AG09309 (cell line): Measurements from ENCODE around the gene MTCL1.

ENCODE experiments used
- DNase-seq: peaks from one replicate; pipeline ENCODE4 v3.0.0-alpha.2; 2010; ENCODE audit warnings: low read depth
- H3K4me3 ChIP-seq: 2 replicates; pipeline ENCODE4 v1.5.1; 2011; ENCODE audit warnings: mild to moderate bottlenecking, low read depth, low read length, moderate library complexity; ENCODE audit not compliant: control insufficient read depth
- TF ChIP-seq, protein P1 (sequence below): IDR thresholded peaks from 2 replicates; pipeline ENCODE4 v1.5.1; 2011; ENCODE audit warnings: mild to moderate bottlenecking, low read depth, low read length, inconsistent platforms; ENCODE audit not compliant: insufficient read depth, control insufficient read depth; ENCODE audit errors: missing control alignments

Gene MTCL1

DNA sequence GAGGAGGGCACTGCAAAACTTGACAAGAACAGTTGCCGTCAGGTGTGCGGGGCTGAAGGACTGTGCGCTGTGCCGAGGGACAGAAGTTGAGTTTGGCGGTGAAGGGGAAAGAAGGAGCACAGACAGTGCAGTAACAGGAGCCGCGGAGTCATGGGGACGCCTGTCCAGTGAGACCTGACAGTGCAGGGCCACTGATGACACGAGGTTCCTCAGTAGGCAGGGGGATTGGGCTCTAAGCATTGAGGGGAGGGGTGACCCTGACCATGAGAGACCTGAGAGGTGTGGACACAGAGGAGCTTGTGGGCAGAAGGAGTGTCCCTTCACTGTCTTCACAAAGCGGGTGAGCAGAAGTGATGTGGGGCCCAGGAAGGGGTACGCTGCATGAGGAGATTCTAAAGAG is 104.8 kb downstream of the MTCL1 start:
- no peak overlapping the region for H3K4me3 ChIP-seq
- TF ChIP-seq, protein P1, sequence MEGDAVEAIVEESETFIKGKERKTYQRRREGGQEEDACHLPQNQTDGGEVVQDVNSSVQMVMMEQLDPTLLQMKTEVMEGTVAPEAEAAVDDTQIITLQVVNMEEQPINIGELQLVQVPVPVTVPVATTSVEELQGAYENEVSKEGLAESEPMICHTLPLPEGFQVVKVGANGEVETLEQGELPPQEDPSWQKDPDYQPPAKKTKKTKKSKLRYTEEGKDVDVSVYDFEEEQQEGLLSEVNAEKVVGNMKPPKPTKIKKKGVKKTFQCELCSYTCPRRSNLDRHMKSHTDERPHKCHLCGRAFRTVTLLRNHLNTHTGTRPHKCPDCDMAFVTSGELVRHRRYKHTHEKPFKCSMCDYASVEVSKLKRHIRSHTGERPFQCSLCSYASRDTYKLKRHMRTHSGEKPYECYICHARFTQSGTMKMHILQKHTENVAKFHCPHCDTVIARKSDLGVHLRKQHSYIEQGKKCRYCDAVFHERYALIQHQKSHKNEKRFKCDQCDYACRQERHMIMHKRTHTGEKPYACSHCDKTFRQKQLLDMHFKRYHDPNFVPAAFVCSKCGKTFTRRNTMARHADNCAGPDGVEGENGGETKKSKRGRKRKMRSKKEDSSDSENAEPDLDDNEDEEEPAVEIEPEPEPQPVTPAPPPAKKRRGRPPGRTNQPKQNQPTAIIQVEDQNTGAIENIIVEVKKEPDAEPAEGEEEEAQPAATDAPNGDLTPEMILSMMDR, result no peak
- no peak for DNase-seq

DNA sequence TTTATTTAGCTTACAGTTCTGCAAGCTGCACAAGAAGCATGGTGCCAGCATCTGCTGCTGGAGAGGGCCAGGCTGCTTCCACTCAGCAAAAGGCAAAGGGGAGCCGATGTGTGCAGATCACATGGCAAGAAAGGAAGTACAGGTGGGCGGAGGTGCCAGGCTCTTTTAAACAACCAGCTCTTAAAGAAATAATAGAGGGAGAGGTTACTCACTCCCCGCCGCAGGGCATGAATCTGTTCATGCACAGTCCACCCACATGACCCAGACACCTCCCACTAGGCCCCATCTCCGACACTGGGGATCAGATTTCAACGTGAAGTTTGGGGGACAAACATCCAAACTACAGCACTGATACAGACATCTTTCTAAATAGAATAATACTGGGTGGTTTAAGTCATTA is 105.8 kb downstream of the MTCL1 start:
- TF ChIP-seq, protein P1, result no peak
- DNase-seq, result no peak
- no peak overlapping the region for H3K4me3 ChIP-seq

DNA sequence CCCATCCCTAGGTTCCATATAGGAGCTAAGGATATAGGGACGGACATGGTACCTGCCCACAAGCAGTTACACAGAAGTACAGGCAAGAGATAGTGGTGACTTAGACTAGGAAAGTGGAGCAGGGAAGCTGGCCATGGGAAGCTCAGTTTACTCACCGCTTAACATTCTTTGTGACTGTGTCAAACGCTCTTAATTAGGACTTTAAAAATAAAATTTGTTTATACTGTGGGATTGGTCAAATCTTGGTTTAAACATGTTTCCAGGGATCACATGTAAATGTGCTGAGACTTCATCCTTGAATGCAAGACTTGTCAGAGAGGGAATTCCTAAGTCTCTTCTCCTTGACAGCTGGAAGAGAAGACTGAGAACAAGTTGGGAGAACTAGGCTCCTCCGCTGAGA is 107.3 kb downstream of the MTCL1 start:
- TF ChIP-seq, protein P1, result no peak
- DNase-seq, result no peak
- H3K4me3 ChIP-seq, result no peak overlapping the region

DNA sequence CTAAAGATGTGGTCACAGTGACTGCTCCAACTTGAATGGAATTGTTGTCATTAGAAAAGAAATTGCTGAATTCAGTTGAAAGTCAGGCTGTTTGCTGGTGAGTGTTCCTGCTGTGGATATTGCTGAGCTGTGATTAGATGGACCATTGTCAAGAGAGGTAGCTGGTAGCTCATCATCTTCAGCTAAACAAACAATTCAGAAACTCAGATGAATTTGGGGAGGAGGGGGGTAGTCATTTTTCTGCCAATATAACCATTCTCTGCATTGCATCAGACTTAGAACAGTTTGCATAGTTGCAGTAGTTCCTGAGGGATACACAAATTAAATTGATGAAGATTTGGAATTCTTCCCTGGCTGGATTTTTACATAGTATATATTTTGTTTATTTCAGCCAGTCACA is 108.3 kb downstream of the MTCL1 start:
- DNase-seq, result no peak
- H3K4me3 ChIP-seq, result no peak overlapping the region
- TF ChIP-seq, protein P1, result no peak

DNA sequence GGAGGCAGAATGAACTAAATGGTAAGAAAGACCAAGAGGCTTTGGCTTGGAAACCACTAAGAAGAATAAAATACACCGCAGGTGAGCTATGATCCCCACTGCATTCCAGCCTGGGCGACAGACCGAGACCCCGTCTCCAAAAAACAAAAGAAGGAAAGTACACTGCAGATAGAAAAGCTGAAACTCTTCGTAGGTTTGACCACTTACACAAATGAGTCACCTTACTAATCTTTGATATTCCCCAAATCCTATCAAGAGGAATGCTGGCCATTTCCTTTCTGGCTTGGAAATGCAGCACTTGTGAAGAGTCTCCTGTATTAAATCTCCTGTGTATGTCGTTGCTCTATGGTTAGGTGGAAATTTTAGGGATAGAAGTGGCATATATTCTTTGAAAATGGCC is 108.8 kb downstream of the MTCL1 start:
- H3K4me3 ChIP-seq, result no peak overlapping the region
- TF ChIP-seq, protein P1, result no peak
- DNase-seq, result no peak

DNA sequence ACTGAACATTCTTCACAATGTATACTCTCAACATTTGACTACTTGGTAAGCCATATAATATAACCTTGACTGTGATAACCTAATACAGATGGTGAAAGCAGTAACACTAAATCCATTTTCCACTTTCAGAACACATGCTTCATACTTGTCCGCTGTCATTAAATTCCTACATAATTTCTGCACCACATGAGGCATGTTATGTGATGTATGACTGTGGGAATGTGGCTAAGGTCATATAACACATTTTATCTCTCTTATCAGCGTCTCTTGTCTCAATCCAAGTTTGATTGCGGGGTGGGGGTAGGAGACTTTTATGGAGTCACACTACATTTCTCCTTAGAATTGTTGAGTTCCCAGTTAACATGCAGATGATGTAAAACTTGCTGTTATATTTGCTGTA is 110.9 kb downstream of the MTCL1 start:
- TF ChIP-seq, protein P1, result no peak
- no peak for DNase-seq
- no peak overlapping the region for H3K4me3 ChIP-seq

DNA sequence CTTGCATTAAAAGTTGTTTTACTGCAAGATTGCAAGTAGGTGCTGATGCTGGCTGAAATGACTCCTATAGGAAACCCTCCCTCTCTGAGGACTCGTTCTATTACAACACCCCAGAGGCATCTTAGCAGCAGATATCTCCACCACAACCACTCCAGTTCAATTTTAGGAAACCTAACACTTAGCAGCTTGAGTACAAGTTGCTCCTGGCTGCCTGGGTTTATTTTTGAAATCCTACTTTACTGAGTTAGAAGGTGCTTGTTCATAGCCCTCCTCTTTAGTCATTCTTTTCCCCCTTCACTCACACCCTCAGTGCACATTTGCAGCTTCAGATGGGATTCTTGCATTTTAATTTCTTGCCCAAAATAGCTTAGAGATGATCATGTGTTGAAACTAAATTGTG is 111.5 kb downstream of the MTCL1 start:
- peak; percentile 65 for DNase-seq
- TF ChIP-seq, protein P1, result no peak
- H3K4me3 ChIP-seq, result no peak overlapping the region
